ENCODE results near the gene HSP90B1. TPM values are rescaled to one million over a fixed set of nuclear protein-coding genes. Genes with fewer than 3 reads are reported as not detected.

The HSP90B1 gene
- total RNA-seq, 1 experiment from 2014 or later, result 864 TPM

GRCh38 chr12:103912069-103912468 lies 18.1 kb upstream of the HSP90B1 start:
- CTCF ChIA-PET, result no interaction called here
- no peak overlapping the region for H3K4me3 Mint-ChIP-seq
- DNase-seq (ENCODE audit: low spot score) (no peak), ATAC-seq (no peak)
- POLR2A ChIA-PET, result no interaction called here
- H3K36me3 Mint-ChIP-seq, result no peaks in the 10 kb centered on the region
- no peaks in the 10 kb centered on the region; the same call in 1 of the 2 replicates for H3K27me3 Mint-ChIP-seq (ENCODE audit: low read depth)
- H3K9me3 Mint-ChIP-seq, result no peaks in the 10 kb centered on the region
- TF ChIP-seq ZBTB43 (CRISPR knock-in tag; IDR thresholded peaks at IDR 0.05) (no peak), CREM (CRISPR knock-in tag; IDR thresholded peaks at IDR 0.05) (no peak)
- H3K4me1 Mint-ChIP-seq, result peaks cover 6% of the 10 kb centered on the region
- no peak overlapping the region for H3K27ac Mint-ChIP-seq

GRCh38 chr12:103913100-103913499 lies 17.1 kb upstream of the HSP90B1 start:
- Mint-ChIP-seq H3K27ac (no peak overlapping the region), H3K4me3 (no peak overlapping the region), H3K9me3 (0 out of 2 replicates have a peak, but pooled peaks cover 4% of the 10 kb centered on the region), H3K4me1 (peaks cover 6% of the 10 kb centered on the region), H3K36me3 (no peaks in the 10 kb centered on the region), H3K27me3 (ENCODE audit: low read depth) (no peaks in the 10 kb centered on the region; the same call in none of the 2 replicates)
- CTCF ChIA-PET, result interaction anchor here (0.9 kb wide), 1 partner anchor 196 kb away, joined by 3 read pairs; no protein-coding TSS in a partner anchor
- DNase-seq (ENCODE audit: low spot score) (no peak), ATAC-seq (no peak)
- POLR2A ChIA-PET, result no interaction called here
- TF ChIP-seq USF1 (CRISPR knock-in tag; IDR thresholded peaks at IDR 0.05) (peak; percentile 75; the same call in 1 of the 2 replicates), FOXK1 (CRISPR knock-in tag; IDR thresholded peaks at IDR 0.05) (no peak), IRF1 (CRISPR knock-in tag; IDR thresholded peaks at IDR 0.05) (no peak), ZNF423 (CRISPR knock-in tag; IDR thresholded peaks at IDR 0.05) (no peak), NFATC4 (CRISPR knock-in tag; IDR thresholded peaks at IDR 0.05) (no peak), FOXP4 (CRISPR knock-in tag; IDR thresholded peaks at IDR 0.05) (no peak), ZNF263 (CRISPR knock-in tag; IDR thresholded peaks at IDR 0.05; ENCODE audit: low read depth) (no peak), USF2 (CRISPR knock-in tag; IDR thresholded peaks at IDR 0.05) (peak; percentile 84), ATF2 (CRISPR knock-in tag; IDR thresholded peaks at IDR 0.05; ENCODE audit: borderline replicate concordance, low read depth) (no peak), ZBTB43 (CRISPR knock-in tag; IDR thresholded peaks at IDR 0.05) (no peak), MYBL2 (CRISPR knock-in tag; IDR thresholded peaks at IDR 0.05) (no peak), AR (CRISPR knock-in tag; IDR thresholded peaks at IDR 0.05) (no peak), E2F4 (CRISPR knock-in tag; IDR thresholded peaks at IDR 0.05; ENCODE audit: borderline replicate concordance, low read depth) (no peak), ETV6 (CRISPR knock-in tag; IDR thresholded peaks at IDR 0.05) (no peak), ZBTB21 (CRISPR knock-in tag; IDR thresholded peaks at IDR 0.05; ENCODE audit: borderline replicate concordance) (no peak), GABPB1 (CRISPR knock-in tag; IDR thresholded peaks at IDR 0.05) (no peak)
